Fibroblast of upper back skin (primary cell): ENCODE data around the gene OR1I1.
"Not testable (repeated sequence)": the region's sequence is repeated elsewhere in the genome, so short reads cannot be mapped to it uniquely, and the experiment has no call there.

ENCODE experiments used
- DNase-seq: peaks from one replicate; pipeline ENCODE4 v3.0.0-alpha.2; 2013

Gene OR1I1, protein sequence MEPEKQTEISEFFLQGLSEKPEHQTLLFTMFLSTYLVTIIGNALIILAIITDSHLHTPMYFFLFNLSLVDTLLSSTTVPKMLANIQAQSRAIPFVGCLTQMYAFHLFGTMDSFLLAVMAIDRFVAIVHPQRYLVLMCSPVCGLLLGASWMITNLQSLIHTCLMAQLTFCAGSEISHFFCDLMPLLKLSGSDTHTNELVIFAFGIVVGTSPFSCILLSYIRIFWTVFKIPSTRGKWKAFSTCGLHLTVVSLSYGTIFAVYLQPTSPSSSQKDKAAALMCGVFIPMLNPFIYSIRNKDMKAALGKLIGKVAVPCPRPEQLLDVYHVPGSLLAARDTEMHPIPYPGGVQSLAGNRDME

DNA sequence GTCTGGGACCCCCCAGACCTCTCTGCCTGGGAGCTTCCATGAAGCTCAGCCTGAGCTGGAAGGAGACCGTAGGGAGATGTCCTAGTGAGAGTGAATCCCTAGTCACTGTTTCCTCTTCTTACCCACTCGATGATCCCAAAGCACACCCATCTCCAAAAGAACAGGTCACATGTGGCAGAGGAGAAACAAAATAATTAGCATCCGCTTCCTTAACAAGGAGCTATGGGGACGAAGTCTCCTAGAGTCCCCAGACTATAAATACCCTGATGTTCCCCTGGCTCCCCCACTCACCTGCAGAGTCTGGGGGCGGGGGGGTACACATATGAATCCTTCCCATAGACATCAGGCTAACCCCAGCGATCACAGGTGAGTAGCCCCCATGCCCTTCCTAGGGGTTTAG is at the start of gene OR1I1:
Gene OR1I1 (plus strand): TSS at position 301 of the 400 bp plus-strand sequence. CDS start 4,855 bp downstream, outside the sequence.
- no peak for DNase-seq

DNA sequence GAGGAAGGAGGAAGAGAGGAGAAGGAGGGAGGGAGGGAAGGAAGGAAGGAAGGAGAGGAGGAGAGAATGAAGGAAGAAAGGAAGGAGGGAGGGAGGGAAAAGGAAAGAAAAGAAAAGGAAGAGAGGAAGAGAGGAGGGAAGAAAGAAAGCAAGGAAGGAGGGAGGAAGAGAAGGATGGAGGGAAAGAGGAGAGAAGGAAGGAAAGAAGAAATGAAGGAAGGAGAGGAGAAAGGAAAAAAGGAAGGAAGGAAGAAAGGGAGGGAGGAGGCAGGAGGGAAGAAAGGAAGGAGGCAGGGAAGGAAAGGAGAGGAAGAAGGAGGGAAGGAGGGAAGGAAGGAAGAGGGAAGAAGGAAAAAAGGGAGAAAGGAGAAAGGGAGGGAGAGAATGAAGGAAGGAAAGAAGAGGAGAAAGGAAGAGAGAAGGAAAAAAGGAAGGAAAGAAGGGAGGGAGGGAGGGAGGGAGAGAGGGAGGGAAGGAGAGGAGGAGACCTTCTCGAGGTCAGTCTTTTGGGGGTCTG is 46.2 kb upstream of the OR1I1 start:
- DNase-seq: no peak

DNA sequence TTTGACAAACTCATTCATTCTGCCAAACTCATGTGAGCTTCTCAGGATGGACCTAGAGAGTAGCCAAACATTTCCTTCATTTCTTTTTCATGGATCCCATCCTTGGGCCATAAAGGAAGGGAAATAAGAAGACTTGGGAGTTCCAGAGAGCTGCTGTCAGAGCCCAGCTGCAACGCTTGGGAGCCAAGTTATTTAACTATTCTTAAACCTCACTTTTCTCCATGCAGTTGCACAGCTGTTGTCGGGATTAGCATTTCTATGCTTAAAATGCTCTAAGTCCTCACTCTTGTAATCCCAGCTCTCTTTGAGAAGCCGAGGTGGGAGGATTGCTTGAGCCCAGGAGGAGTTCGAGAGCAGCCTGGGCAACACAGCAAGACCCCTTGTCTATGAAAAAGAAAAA is 44.4 kb upstream of the OR1I1 start:
- no peak for DNase-seq

DNA sequence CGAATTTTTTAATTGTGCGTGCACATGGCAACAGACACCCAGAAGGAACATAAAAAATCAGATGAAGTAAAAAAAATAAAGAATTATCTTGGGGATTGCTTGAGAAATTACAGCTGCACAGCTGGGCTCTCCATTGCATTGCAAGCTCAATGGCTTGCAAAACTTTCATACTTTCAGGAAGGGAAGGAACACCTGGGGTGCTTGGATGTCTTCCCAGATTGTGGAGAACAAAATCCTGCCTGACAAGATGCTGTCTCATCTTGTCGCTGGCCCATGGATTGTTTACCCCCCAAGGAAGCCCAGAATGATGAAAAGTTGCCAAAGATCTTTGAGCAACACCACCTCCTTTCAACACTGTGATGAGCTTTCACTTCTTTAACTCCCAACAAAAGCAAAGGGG is 43.7 kb upstream of the OR1I1 start:
- peak; percentile 44 for DNase-seq

DNA sequence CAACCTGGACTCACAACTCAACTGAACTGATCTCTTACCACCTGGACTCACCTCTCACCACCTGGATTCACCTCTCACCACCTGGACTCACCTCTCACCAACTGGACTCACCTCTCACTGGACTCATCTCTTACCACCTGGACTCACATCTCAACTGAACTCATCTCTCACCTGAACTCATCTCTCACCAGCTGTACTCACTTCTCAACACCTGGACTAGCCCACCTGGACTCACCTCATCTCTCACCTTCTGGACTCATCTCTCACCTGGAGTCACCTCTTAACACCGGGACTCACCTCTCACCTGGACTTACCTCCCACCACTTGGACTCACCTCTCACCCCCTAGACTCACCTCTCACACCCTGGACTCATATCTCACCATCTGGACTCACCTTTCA is 40.0 kb upstream of the OR1I1 start:
- DNase-seq: no peak

DNA sequence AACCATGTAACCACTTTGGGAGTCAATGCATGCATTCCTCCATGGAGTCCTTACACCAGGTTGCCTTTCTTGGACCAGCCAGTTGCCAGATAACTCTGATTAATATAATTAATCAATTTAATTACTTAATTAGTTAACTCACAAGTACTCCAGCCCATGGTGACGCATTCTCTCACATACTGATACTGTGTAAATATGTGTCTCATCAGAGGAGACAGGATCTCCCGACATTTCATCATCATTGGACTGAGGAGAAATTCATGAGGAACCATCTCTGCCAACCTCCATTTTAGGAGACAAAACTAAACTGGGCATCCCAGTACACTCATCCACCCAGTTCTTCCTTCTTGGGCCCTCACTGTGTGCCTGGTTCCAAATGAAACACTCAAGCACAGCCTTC is 39.2 kb upstream of the OR1I1 start:
- DNase-seq: no peak

DNA sequence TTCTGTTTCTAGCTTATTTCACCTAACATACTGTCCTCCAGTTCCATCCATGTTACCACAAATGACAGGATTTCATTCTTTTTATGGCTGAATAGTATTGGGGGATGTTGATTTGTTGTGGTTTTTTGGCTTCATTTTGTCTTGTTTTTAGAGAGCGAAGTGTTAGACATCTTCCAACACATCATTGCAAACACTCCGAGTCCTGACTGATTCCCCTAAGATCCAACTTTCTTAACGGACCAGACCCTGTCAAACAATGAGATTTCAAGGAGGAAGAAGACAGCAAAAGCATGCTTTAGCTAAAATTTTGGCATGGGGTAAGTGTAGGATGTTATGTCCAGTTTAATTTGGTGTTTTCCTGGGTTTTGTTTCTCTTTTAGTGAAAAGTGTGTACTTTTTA is 36.5 kb upstream of the OR1I1 start:
- DNase-seq: no peak

DNA sequence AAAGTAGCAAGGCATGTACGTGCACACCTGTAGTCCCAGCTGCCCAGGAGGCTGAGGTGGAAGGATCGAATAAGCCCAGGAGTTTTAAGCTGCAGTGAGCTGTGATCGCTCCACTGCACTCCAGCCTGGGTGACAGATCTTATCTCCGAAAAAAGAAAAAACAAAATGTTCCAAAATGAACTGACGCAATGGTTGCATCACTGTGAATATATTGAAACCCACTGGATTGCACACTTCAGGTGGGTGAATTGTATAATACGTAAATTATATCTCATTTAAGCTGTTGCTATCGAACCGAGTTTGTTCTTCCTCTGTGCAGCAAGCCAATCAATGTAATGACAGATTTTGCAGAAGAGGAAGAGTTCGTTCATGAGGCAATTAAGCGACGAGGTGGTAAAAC is 34.3 kb upstream of the OR1I1 start:
- no peak for DNase-seq

DNA sequence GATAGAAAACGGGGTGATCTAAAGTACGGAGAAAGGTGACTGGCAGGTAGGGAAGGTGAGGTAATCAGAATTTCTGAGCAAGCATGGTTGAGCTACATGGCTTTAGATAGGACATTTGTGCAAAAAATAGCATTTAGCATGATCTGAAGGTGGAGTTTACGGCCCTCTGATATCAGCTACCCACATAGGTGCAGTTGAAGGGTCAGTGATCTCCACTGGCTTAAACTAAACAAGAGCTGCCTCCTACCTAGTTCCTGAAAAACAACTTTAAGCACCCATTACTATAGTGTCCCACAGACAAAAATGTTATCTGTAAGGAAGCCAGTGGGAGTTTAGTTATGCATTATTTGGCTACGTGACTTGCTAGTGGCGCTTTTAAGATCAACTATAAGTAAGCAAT is 33.9 kb upstream of the OR1I1 start:
- DNase-seq: no peak

DNA sequence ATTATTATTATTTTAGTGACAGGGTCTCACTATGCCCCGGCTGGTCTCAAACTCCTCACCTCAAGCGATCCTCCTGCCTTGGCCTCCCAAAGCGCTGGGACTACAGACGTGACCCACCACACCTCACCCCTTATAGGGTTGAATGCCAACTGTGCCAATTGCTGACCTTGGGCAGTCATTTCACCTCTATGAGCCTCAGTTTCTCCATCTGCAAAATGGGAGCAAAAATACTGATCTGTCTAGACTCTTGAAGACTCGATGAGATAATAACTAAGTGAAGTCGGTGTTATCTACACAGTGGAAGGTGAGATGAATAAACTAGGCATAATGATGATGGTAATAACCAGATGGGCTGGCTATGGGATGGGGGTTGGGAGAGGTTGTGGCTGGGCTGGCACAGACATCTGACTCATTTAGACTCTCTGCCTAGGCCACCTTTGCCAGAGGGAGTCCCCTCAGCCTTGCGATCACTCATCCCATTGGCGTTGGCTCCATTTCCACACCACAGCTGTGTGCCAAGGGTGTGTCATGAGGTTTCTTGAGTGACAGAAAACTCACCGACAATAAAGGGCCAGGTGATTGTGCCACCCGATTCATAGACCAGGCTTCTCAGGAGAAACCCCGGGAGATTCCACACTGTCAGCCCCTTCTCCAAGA is 33.0 kb upstream of the OR1I1 start, which contains the start of gene CASP14:
Gene CASP14 (plus strand): TSS at position 596 of the 657 bp plus-strand sequence. CDS start 2,772 bp downstream, outside the sequence.
- DNase-seq: no peak

DNA sequence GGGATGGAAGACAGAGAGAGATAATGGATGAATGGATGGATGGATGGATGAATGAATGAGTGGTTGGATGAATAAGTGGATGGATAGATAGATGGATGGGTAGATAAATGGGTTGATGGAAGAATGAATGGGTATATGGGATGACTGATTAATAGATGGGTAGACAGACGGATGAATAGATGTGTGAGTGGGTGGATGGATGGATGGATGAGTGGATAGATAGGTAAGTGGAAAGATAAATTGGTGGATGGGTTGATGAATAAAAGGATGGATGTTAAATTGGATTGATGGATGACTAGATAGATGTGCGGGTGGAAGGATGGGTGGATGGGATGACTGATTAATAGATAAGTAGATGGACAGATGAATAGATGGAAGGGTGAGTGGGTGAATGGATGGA is 31.4 kb upstream of the OR1I1 start:
- no peak for DNase-seq

DNA sequence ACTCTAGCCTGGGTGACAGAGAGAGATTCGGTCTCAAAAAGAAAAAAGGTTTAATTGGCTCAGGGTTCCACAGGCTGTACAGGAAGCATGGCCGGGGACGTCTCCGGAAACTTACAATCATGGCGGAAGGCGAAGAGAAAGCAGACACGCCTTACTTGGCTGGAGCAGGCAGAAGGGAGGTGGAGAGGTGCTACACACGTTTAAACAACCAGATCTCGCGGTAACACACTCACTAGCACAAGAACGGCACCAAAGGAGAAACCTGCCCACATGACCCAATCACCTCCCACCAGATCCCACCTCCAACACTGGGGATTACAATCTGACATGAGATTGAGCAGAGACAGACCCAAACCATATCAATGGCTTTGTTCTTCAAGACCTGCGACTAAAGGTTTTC is 20.0 kb upstream of the OR1I1 start:
- DNase-seq: no peak

DNA sequence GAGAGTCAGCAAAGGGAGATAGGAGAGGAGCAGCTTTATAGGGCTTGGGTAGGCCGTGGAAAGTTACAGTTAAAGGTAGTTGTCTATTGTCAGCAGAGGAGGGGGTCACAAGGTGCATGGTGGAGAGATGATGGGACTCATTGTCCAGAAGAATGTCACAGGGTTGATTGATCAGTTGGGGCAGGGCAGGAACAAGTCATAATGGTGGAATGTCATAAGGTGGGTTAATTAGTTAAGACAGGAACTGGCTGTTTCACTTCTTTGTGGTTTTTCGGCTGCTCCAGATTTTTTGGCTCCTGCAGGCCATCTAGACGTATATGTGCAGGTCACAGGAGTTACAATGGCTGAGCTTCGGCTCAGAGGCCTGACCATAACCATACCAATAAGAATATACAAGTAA is 11.6 kb upstream of the OR1I1 start:
- not testable (repeated sequence) for DNase-seq

DNA sequence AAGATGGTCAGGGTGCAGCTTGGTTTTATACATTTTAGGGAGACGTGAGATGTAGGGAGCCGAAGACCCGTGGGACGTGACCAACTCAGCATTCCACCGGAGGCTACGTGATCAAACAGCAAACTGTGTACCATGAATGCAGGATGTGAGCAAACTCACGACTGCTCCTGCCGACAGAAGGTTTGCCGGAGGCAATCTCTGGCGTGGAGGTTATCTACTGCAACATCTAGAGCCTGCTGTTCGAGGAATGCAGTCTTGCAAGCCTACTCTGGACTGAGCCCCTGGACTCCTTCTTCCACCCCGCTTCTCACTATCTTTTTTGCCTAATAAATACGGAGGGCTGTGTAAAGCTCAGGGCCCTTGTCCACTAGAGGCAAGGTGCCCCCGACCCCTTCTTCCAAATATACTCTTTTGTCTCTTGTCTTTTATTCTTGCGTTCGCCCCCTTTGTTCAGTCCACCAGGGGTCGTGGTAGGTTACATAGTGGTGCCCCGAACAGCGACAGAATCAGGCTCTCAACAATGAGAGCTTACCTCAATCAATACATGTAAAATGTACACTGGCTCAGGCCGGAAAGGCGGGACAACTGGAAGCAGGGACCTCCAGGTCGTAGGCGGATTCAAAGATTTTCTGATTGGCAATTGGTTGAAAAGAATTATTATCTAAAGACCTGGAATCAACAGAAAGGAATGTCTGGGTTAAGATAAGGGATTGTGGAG is 8.9 kb upstream of the OR1I1 start:
- no peak for DNase-seq

DNA sequence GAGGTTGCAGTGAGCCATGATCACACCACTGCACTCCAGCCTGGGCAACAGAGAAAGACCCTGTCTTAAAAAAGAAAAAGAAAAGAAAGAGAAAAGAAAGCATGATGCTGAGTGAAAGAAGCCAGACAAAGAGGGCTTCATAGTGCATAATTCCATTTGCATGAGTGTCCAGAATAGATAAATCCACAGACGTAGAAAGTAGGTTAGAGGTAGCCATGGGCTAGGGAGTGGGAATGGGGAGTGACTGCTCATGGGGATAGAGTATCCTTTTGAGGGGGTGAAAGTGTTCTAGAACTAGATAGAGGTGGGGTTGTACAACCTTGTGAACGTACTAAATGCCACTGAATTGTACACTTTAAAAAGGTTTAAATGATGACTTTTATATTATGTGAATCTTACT is 7.6 kb upstream of the OR1I1 start:
- no peak for DNase-seq

DNA sequence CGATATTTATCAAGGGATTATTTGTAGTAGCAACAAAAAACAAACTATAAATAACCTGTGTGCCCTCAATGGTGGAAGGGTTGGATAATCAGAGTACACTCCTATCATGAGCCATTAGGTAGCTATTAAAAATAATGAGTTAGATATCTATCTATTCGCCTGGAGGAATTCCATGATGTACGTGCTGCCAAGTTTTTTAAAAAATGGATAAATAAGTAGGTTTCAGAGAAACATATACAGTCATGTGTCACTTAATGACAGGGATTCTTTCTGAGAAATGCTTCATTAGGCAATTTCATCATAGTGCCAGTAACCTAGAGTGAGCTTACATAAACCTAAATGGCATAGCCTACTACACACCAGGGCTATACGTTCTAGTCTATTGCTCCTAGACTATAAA is 6.2 kb upstream of the OR1I1 start:
- no peak for DNase-seq

DNA sequence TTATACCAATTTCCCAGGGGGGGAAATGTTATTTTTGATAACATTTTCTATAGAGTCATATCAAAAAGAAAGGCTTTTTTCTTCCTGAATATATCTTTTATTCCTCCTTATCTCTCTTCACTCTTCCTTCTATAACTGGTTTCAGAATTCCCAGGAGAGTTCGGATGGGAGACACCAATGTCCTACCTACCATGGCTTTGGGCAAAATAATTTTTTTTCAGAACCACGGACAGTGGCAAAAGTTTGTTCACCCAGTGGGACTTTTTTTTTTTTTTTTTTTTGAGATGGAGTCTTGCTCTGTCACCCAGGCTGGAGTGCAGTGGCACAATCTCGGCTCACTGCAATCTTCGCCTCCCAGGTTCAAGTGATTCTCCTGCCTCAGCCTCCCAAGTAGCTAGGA is 2.0 kb upstream of the OR1I1 start:
- DNase-seq: not testable (repeated sequence)

DNA sequence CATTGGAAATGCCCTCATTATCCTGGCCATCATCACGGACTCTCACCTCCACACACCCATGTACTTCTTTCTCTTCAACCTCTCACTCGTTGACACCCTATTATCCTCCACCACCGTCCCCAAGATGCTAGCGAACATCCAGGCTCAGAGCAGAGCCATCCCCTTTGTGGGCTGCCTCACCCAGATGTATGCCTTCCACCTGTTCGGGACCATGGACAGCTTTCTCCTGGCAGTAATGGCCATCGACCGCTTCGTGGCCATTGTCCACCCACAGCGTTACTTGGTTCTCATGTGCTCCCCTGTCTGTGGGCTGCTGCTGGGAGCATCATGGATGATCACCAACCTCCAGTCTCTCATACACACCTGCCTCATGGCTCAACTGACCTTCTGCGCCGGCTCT is 5.2 kb downstream of the OR1I1 start:
- no peak for DNase-seq

DNA sequence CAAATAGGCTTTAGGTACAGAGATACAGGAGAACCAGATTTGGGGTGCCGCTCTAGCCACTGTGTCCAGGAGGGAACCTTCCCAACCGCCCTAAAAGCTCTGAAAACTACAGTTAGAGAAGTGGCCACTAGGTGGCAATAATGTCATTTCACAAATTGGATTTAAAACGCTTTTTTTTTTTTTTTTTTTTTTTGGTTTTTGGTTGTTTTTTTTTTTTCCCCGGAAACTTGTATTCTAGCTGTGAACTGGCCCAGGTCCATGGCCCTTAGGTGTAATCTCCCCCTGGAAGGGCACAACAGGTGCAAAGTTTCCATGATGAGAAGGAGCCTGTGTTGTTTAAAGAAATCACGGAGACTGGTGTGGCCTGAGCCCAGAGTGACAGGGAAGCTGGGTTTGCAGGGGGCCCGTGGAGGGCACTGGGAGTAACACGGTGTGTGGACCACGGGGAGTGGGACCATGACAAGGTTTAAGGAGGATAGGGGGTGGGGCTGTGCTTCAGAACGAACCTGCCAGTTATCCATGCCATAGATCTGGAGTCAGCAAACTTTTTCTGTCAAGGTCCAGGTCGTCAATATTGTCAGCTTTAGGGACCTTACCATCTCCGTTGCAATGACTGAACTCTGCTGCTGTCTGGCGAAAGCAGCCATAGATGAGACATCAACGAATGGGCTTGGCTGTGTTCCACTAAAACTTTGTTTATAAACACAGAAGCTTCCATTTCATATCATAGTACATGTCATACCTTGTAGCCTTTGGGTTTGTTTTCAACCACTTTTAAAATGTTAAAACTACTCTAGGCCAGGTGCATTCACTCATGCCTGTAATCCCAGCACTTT is 10.1 kb downstream of the OR1I1 start:
- peak; percentile 74 for DNase-seq

DNA sequence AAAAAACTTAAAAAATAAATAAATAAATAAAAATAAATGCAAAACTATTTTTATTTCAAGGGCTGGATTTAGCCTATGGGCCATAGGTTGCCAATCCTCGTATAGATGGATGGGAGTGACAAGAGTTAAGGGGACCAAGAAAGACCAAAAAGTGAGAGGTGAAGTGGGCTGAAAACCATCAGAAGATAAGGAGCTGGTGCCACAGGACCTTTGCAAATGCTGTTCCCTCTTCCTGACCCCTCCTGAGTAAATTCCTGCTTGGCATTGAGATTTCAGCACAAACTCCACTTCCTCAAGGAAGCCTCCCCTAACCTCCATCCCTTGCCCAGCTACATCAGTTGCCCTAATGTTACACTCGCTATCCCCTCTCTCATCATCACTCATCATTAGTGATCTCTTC is 11.0 kb downstream of the OR1I1 start:
- DNase-seq: no peak

DNA sequence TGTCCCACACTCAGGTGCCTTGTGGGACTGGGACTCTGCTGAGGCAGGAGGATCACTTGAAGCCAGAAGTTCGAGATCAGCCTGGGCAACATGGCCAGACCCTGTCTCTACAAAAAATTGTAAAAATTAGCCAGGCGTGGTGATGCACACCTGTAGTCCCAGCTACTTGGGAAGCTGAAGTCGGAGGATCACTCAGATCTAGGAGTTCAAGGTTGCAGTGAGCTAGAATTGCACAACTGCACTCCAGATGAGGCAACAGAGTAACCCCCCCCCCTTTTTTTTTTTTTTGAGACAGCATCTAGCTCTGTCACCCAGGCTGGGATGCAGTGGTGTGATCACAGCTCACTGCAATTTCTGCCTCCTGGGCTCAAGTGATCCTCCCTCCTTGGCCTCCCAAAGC is 14.2 kb downstream of the OR1I1 start:
- DNase-seq: no peak

DNA sequence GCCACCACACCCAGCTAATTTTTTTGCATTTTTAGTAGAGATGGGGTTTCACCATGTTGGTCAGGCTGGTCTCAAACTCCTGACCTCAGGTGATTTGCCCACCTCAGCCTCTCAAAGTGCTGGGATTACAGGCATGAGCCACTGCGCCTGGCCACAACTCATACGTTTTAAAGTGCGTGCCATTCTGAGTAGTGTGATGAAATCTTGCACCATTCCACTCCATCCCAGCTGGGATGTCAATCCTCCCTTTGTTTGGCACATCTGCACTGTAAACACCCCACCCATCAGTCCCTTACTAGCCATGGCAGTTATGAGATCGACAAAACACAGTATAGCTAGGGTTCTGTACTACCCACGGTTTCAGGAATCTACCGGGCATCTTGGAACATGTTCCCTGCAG is 16.0 kb downstream of the OR1I1 start:
- not testable (repeated sequence) for DNase-seq

DNA sequence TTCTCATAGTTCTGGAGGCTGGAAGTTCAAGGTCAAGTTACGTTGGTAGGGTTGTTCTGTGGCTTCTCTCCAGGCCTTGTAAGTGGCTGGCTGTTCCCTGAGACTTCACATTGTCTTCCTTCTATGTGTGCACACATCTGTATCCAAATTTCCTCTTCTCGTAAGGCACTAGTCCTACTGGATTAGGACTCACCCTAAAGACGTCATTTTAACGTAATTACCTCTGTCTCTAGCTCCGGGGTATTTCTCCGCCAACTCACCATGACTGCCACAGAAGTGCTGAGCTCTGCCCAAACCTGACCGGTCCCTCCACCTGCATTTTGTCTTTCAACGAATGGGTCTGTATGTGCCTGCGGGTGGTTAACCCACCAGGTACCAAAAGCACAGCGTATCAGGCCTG is 16.4 kb downstream of the OR1I1 start:
- DNase-seq: no peak
